Endothelial cell of umbilical vein (primary cell): ENCODE data around the gene FAM221B. TPM values are rescaled to one million over a fixed set of nuclear protein-coding genes. Genes with fewer than 3 reads are reported as not detected.

Source experiments
- BruUV-seq: library from RNA; stranded (reverse); fragments of 400-500 nt; replicated peaks from 2 replicates; lab custom pipeline; 2021; lab: Mats Ljungman, UMichigan
- CTCF ChIA-PET: fragments of 300-600, 350-600 bp; sonication (Branson Sonifier 250); formaldehyde crosslinking; loops from one replicate; lab custom pipeline; 2021; ENCODE audit warnings: antibody characterized with exemption, inconsistent platforms; lab: Charles Lee
- POLR2A ChIA-PET: fragments of 300-600, 350-600 bp; sonication (Branson Sonifier 250); formaldehyde crosslinking; loops from one replicate; lab custom pipeline; 2021; ENCODE audit warnings: antibody characterized with exemption, inconsistent platforms; lab: Charles Lee
- DNase-seq: peaks from one replicate; pipeline ENCODE4 v3.0.0-alpha.2; 2011; ENCODE audit warnings: low read depth, low spot score
- FAIRE-seq: peaks from 2 replicates; lab custom pipeline; 2011; peaks lifted over from hg19 to GRCh38; lab: Jason Lieb, UNC
- H2AFZ ChIP-seq: 2 replicates; pipeline ENCODE4 v1.6.0; 2012; ENCODE audit warnings: low read depth, low read length, control low read depth, inconsistent platforms
- H3K27ac ChIP-seq: 2 replicates; pipeline ENCODE4 v1.5.1; 2011; ENCODE audit warnings: low read depth, mild to moderate bottlenecking, control low read depth, low read length, moderate library complexity; ENCODE audit not compliant: insufficient read depth
- H3K27me3 ChIP-seq, 2 experiments: 2 replicates each; pipeline versions ENCODE4 v1.6.0 to v1.6.1; 2011; ENCODE audit warnings: low read length in 2 of 2, mixed read lengths in 1 of 2; ENCODE audit not compliant: control insufficient read depth in 2 of 2, insufficient read depth in 2 of 2
- H3K36me3 ChIP-seq, 2 experiments: 2 replicates in 1 of 2; 3 replicates in 1 of 2; pipeline ENCODE4 v1.5.1; 2011; ENCODE audit warnings: low read length in 2 of 2, mild to moderate bottlenecking in 1 of 2, moderate library complexity in 1 of 2; ENCODE audit not compliant: control insufficient read depth in 2 of 2, insufficient read depth in 2 of 2; ENCODE audit errors: extremely low read depth in 1 of 2
- H3K4me1 ChIP-seq: 3 replicates; pipeline ENCODE4 v1.5.1; 2011; ENCODE audit warnings: mild to moderate bottlenecking, low read length; ENCODE audit not compliant: control insufficient read depth, insufficient read depth; ENCODE audit errors: extremely low read depth
- H3K4me2 ChIP-seq: 2 replicates; pipeline ENCODE4 v1.6.1; 2011; ENCODE audit warnings: low read length, control low read depth, mixed read lengths; ENCODE audit not compliant: insufficient read depth
- H3K4me3 ChIP-seq, 3 experiments: fragments of 200-600 bp in 1 of 3; sonication (generic), shearing (Covaris generic) in 1 of 3; replicated peaks in 1 of 3; 2 replicates each; pipeline ENCODE4 v1.5.1; 2011 to 2016; ENCODE audit warnings: control low read depth in 3 of 3, low read length in 3 of 3, mild to moderate bottlenecking in 2 of 3, inconsistent platforms in 1 of 3, low read depth in 1 of 3, moderate library complexity in 1 of 3; ENCODE audit not compliant: insufficient read depth in 1 of 3
- H3K79me2 ChIP-seq: 2 replicates; pipeline ENCODE4 v1.6.0; 2012; ENCODE audit warnings: low read length, inconsistent platforms; ENCODE audit not compliant: control insufficient read depth, insufficient read depth
- H3K9ac ChIP-seq: replicated peaks from 2 replicates; pipeline ENCODE3; 2011; ENCODE audit warnings: low read length, control low read depth; ENCODE audit not compliant: insufficient read depth; ENCODE audit errors: extremely low read depth
- H3K9me1 ChIP-seq: replicated peaks from 3 replicates; pipeline ENCODE4 v1.6.0; 2011; ENCODE audit warnings: mild to moderate bottlenecking, low read length; ENCODE audit not compliant: control insufficient read depth, insufficient read depth; ENCODE audit errors: extremely low read depth
- H3K9me3 ChIP-seq: replicated peaks from 2 replicates; pipeline ENCODE4 v1.5.1; 2012; ENCODE audit warnings: low read length, inconsistent platforms; ENCODE audit not compliant: control insufficient read depth, insufficient read depth
- H4K20me1 ChIP-seq: replicated peaks from 2 replicates; pipeline ENCODE3; 2011; ENCODE audit warnings: mild to moderate bottlenecking, low read length; ENCODE audit not compliant: control insufficient read depth, insufficient read depth; ENCODE audit errors: extremely low read depth
- CTCF ChIP-seq, 2 donors: IDR thresholded peaks; 1 replicate in 1 of 2; 2 replicates in 1 of 2; pipeline ENCODE4 v1.5.1; 2011; ENCODE audit warnings: low read length in 2 of 2, mild to moderate bottlenecking in 2 of 2, moderate library complexity in 2 of 2, control low read depth in 1 of 2, inconsistent platforms in 1 of 2, low read depth in 1 of 2; ENCODE audit not compliant: insufficient read depth in 1 of 2; ENCODE audit errors: extremely low read depth in 1 of 2
- EZH2 ChIP-seq: IDR thresholded peaks from 2 replicates; pipeline ENCODE4 v1.6.1; 2012; ENCODE audit warnings: borderline replicate concordance, low read depth, mild to moderate bottlenecking, moderate library complexity, low read length, inconsistent platforms; ENCODE audit not compliant: severe bottlenecking
- FOS ChIP-seq: IDR thresholded peaks from 2 replicates; pipeline ENCODE4 v1.6.1; 2011; ENCODE audit warnings: mild to moderate bottlenecking, low read length, moderate library complexity, borderline replicate concordance; ENCODE audit not compliant: insufficient read depth
- GATA2 ChIP-seq: IDR thresholded peaks from 2 replicates; pipeline ENCODE4 v1.7.0; 2011; ENCODE audit warnings: low read depth, mild to moderate bottlenecking, moderate library complexity, mixed read lengths, low read length; ENCODE audit not compliant: insufficient read length, insufficient read depth
- JUN ChIP-seq: IDR thresholded peaks from 2 replicates; pipeline ENCODE4 v1.6.1; 2011; ENCODE audit warnings: borderline replicate concordance, low read depth; ENCODE audit not compliant: insufficient read length, insufficient read depth
- MAX ChIP-seq: IDR thresholded peaks from 2 replicates; pipeline ENCODE4 v1.6.1; 2011; ENCODE audit not compliant: insufficient read depth, insufficient read length
- MYC ChIP-seq: IDR thresholded peaks from one replicate; pipeline ENCODE4 v1.6.1; 2011; ENCODE audit warnings: mild to moderate bottlenecking, low read depth, low read length
- POLR2A ChIP-seq: IDR thresholded peaks from 2 replicates; pipeline ENCODE4 v1.6.1; 2012; ENCODE audit warnings: low read depth, mild to moderate bottlenecking, control low read depth, low read length
- POLR2AphosphoS5 ChIP-seq: IDR thresholded peaks from 2 replicates; pipeline ENCODE4 v1.6.1; 2012; ENCODE audit warnings: low read depth, mild to moderate bottlenecking, control low read depth, low read length, moderate library complexity; ENCODE audit not compliant: insufficient read depth
- dilution Hi-C: fragments of 300-500 bp; cut with MboI; formaldehyde crosslinking; loops from one replicate; pipeline ENCODE4 v1.15.0; 2019; ENCODE audit warnings: low sequenced_read_pairs; ENCODE audit not compliant: extremely low pct_ligation_motif_present
- intact Hi-C: fragments of 100-400 bp; cut with micrococcal nuclease; formaldehyde crosslinking; loops from one replicate; pipeline ENCODE4 v1.10.0; 2022
- polyA plus RNA-seq, 4 experiments: library from polyadenylated mRNA; depleted of rRNA in 3 of 4; stranded (reverse) in 3 of 4; unstranded in 1 of 4; fragments of >200 nt; gene quantifications; 2 replicates each; pipeline versions ENCODE4 v1.2.1 to v1.2.3, GENCODE V29; 2011 to 2012; ENCODE audit warnings: missing spikeins in 1 of 4
- total RNA-seq: library from RNA; stranded (reverse); gene quantifications from 2 replicates; pipeline ENCODE4 v1.2.3, GENCODE V29; 2021

Gene FAM221B
- total and polyA plus RNA-seq, 2 donors (not counting 3 experiments of a cell fraction or from before 2014, with no cell fraction given): not detected

DNA sequence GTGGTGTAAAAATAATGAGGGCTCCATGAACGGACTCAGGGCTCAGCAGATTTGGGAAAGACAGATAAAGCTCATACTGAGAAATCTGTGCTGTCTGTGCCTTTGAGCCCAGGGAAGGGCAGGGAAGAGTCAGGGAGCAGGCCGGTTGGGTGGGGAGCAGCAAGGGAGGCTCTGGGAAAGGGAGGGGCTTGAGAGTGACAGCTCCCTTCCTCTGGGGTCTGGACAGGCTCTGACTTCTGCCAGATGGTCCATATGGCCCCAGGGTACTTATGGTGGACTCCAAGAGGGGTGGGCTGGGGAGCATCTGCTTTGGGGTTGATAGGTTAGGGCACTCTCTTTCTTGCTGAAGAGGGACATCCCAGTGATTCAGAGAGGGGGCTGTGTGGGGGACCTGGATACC is 35.1 kb downstream of the FAM221B start:
- H3K36me3 ChIP-seq: no peaks in the 10 kb centered on the region
- H3K4me2 ChIP-seq: peak overlapping the region; percentile 9
- H3K27ac ChIP-seq: no peak overlapping the region
- TF ChIP-seq MAX: no peak
- no peak overlapping the region for H3K9ac ChIP-seq
- no peak overlapping the region for H2AFZ ChIP-seq
- H3K79me2 ChIP-seq: peaks cover 7% of the 10 kb centered on the region
- ChIA-PET CTCF (interaction anchor here (0.6 to 6.5 kb wide), 5 partner anchors 20 to 100 kb away, joined by 3 to 277 read pairs (median 7); partner anchors contain the start of genes FAM221B and TMEM8B), POLR2A (no interaction called here)
- no peaks in the 10 kb centered on the region for H3K9me1 ChIP-seq
- intact Hi-C loops (no loop called here), dilution Hi-C loops (no loop called here)
- no peaks in the 10 kb centered on the region for H3K27me3 ChIP-seq
- FAIRE-seq: no peak
- H3K4me1 ChIP-seq: peaks cover 40% of the 10 kb centered on the region
- H3K4me3 ChIP-seq: no peak overlapping the region
- no peaks in the 10 kb centered on the region for H3K9me3 ChIP-seq
- no peak for DNase-seq
- H4K20me1 ChIP-seq: no peaks in the 10 kb centered on the region
- BruUV-seq: no TSS peak

- H3K27ac ChIP-seq: no peak overlapping the region
- no peak overlapping the region for H3K4me3 ChIP-seq
- CTCF ChIA-PET: interaction anchor here (1.3 to 6.5 kb wide), 5 partner anchors 19 to 89 kb away, joined by 7 to 277 read pairs (median 130); partner anchors contain the start of genes FAM221B, GBA2, HINT2 and RGP1
- no peak for TF ChIP-seq EZH2
- TF ChIP-seq JUN: no peak
- TF ChIP-seq CTCF (IDR thresholded peaks at IDR 0.05; ENCODE audit: extremely low read depth in 1 of 2, insufficient read depth in 1 of 2, low read depth in 1 of 2, low read length in 2 of 2): no peak
- TF ChIP-seq GATA2: no peak
- no peak for TF ChIP-seq POLR2AphosphoS5
- no peak for TF ChIP-seq POLR2A
- no peak for TF ChIP-seq MAX
- no peak for TF ChIP-seq FOS
- TF ChIP-seq MYC: no peak
- DNase-seq: no peak
- POLR2A ChIA-PET: no interaction called here
- H3K4me1 ChIP-seq: peaks cover 33% of the 10 kb centered on the region
- peaks cover 7% of the 10 kb centered on the region for H3K79me2 ChIP-seq
- H3K9me3 ChIP-seq: no peaks in the 10 kb centered on the region
- intact Hi-C loops (no loop called here), dilution Hi-C loops (no loop called here)
- no peaks in the 10 kb centered on the region for H3K9me1 ChIP-seq
- FAIRE-seq: no peak
- H3K9ac ChIP-seq: no peak overlapping the region
- BruUV-seq: no TSS peak
- H4K20me1 ChIP-seq: no peaks in the 10 kb centered on the region
- H3K27me3 ChIP-seq: no peaks in the 10 kb centered on the region
- H2AFZ ChIP-seq: no peak overlapping the region
- peak overlapping the region; percentile 9 for H3K4me2 ChIP-seq
- no peaks in the 10 kb centered on the region for H3K36me3 ChIP-seq
These were observed 35.7 kb downstream of the FAM221B start for GRCh38 chr9:35792826-35793225.
